Lower leg skin (tissue), 3 donors: ENCODE measurements around the gene ZNF699.

Experiments
- POLR2A ChIP-seq, 2 donors: fragments of 450-650 bp; IDR thresholded peaks; one replicate each; pipeline ENCODE4 v1.6.1; 2016 to 2017; ENCODE audit warnings: antibody characterized with exemption in 2 of 2, mild to moderate bottlenecking in 1 of 2, moderate library complexity in 1 of 2
- TF ChIP-seq, protein P1 (sequence below), 3 donors: fragments of 450-650 bp; IDR thresholded peaks; one replicate each; pipeline ENCODE4 v1.5.1; 2016; ENCODE audit warnings: antibody characterized with exemption in 3 of 3, mild to moderate bottlenecking in 3 of 3, moderate library complexity in 2 of 3

DNA sequence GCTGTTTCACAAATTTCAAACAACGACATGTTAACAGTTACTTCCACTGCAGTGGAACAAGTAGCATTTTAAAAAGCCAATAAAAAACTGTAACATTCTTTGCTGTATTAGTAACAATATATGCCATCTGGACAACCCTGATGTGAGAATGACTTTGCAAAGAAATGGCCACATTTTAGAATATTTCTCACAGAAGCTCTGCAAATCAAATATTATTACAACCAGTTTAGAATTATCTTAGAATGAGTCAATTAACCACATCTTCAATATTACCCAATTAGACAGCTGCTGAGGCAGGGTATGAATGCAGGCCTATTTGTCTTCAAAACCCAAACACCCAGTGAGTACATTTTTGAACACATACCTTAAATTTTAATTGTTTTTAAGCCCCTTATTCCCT lies 3.2 kb downstream of the ZNF699 start:
- TF ChIP-seq, protein P1, sequence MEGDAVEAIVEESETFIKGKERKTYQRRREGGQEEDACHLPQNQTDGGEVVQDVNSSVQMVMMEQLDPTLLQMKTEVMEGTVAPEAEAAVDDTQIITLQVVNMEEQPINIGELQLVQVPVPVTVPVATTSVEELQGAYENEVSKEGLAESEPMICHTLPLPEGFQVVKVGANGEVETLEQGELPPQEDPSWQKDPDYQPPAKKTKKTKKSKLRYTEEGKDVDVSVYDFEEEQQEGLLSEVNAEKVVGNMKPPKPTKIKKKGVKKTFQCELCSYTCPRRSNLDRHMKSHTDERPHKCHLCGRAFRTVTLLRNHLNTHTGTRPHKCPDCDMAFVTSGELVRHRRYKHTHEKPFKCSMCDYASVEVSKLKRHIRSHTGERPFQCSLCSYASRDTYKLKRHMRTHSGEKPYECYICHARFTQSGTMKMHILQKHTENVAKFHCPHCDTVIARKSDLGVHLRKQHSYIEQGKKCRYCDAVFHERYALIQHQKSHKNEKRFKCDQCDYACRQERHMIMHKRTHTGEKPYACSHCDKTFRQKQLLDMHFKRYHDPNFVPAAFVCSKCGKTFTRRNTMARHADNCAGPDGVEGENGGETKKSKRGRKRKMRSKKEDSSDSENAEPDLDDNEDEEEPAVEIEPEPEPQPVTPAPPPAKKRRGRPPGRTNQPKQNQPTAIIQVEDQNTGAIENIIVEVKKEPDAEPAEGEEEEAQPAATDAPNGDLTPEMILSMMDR (IDR thresholded peaks at IDR 0.05), result no peak
- no peak for TF ChIP-seq POLR2A (IDR thresholded peaks at IDR 0.05)
